ENCODE measurements around the gene POTEB3. TPM values are rescaled to one million over a fixed set of nuclear protein-coding genes. Genes with fewer than 3 reads are reported as not detected.
"Not testable (repeated sequence)": the region's sequence is repeated elsewhere in the genome, so short reads cannot be mapped to it uniquely, and the experiment has no call there.

The POTEB3 gene
- polyA plus RNA-seq (2011; rRNA removed) (not detected in 2 replicates), polyA minus RNA-seq (2011; rRNA and poly(A)+ RNA removed) (not detected in 2 replicates)

DNA sequence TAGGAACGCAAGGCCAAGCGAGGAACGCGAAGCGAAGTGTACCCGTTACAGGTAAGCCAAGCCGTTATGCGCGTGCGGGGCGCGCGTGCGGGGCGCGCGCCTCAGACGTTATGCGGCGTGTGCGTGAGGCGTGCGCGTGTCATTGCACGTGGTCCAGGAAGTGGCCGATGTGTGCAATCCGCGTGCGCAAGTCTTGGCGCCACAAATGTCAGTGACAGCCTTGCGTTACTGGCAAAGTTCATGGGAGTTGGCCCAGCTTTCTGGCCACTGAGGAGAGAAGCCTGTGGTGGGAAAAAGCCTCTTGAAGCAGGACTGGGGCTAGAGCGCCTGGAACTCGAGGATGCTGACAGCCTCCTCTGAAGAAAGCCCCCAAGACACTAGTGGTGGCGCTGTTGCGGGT lies at the start of gene POTEB3:
Gene POTEB3, minus strand, starts transcription at position 101 of the 400 bp plus-strand sequence. CDS start 488 bp downstream, outside the sequence.
- H3K36me3 ChIP-seq (ENCODE audit: control insufficient read depth, insufficient read depth, low read length); CTCF ChIA-PET; H3K4me3 ChIP-seq (ENCODE audit: low read depth, low read length); POLR2A ChIA-PET; DNase-seq (ENCODE audit: low read depth); H3K27me3 ChIP-seq (ENCODE audit: control insufficient read depth, insufficient read depth, low read length): not testable (repeated sequence)

- H3K27me3 ChIP-seq (ENCODE audit: control insufficient read depth, insufficient read depth, low read length); H3K36me3 ChIP-seq (ENCODE audit: control insufficient read depth, insufficient read depth, low read length); DNase-seq (ENCODE audit: low read depth); POLR2A ChIA-PET; CTCF ChIA-PET; H3K4me3 ChIP-seq (ENCODE audit: low read depth, low read length): not testable (repeated sequence)
Measured at GRCh38 chr15:21453683-21454082, 13.4 kb upstream of the POTEB3 start.

DNA sequence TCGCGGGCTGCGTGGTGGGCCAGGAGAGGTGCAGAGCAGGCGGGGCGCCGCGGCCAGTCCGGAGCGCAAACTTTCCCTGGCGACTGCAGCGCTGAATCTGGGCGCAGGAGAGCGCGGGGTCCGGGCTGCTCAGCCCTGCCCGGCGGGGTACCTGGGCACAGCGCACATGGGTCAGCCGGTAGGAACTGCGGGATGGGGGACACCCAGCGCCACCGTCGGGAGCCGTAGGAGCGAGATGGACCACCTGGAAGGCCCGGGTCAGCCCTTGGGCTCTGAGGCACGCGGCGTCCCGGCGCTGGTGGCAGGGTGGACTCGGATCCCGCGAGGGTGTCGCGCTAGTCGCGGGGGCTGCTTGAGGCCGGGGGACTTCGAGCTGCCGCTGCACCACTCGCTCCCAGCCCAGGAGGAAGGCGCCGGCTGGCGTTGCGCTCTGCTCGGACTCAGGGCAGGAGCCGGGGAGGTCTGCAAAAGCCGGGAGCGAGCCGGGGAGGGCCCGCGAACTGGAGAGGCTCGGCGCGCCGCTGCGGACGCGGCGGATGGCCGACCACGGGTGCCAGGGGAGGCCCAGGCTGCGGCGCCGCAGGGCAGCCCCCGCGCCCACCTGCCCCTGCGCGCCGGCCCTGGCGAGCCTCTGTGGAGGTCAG lies 11.7 kb upstream of the POTEB3 start:
- H3K27me3 ChIP-seq (ENCODE audit: control insufficient read depth, insufficient read depth, low read length); CTCF ChIA-PET; H3K4me3 ChIP-seq (ENCODE audit: low read depth, low read length); DNase-seq (ENCODE audit: low read depth); POLR2A ChIA-PET; H3K36me3 ChIP-seq (ENCODE audit: control insufficient read depth, insufficient read depth, low read length): not testable (repeated sequence)

GRCh38 chr15:21451487-21451886 lies 11.2 kb upstream of the POTEB3 start:
- POLR2A ChIA-PET; H3K27me3 ChIP-seq (ENCODE audit: control insufficient read depth, insufficient read depth, low read length); H3K36me3 ChIP-seq (ENCODE audit: control insufficient read depth, insufficient read depth, low read length); CTCF ChIA-PET; DNase-seq (ENCODE audit: low read depth); H3K4me3 ChIP-seq (ENCODE audit: low read depth, low read length): not testable (repeated sequence)

DNA sequence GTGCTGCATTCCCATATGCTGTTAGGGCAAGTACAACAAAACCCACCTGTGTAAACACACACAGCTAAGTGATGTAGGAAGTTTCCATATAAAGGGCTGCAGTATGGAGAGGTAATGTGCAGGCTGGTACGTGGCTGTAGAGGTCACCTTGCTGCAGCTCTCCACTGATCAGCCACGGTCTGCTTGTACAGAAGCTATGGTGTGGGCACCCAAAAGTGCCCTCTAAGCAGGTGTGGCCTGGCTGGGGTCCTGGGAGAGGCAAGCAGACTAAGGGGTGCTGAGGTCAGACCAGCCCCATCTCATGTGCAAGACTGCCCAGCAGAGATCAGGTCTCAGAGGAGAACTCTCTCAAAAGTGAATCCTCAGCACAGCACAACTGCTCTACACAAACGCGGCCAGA lies 32.9 kb downstream of the POTEB3 start:
- H3K4me3 ChIP-seq (ENCODE audit: low read depth, low read length); DNase-seq (ENCODE audit: low read depth); H3K36me3 ChIP-seq (ENCODE audit: control insufficient read depth, insufficient read depth, low read length); CTCF ChIA-PET; POLR2A ChIA-PET; H3K27me3 ChIP-seq (ENCODE audit: control insufficient read depth, insufficient read depth, low read length): not testable (repeated sequence)

DNA sequence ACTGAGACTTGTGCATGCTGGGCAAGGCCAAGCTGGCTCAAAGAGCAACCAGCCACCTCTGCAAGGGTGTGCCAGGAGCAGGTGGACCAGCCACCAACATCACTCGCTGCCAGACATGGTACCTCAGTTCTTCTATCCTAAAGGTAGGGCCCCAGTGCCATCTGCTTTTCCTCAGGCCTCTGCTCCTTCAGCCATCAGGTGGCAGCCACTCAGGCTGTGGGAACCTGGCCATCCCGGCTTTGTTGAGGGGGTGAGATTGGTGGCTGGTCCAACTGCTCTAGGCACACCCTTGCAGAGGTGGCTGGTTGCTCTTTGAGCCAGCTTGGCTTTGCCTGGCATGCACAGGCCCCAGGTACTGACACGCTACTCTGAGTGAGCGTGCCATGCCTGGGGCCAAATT lies 38.8 kb downstream of the POTEB3 start:
- H3K4me3 ChIP-seq (ENCODE audit: low read depth, low read length); CTCF ChIA-PET; H3K36me3 ChIP-seq (ENCODE audit: control insufficient read depth, insufficient read depth, low read length); POLR2A ChIA-PET; H3K27me3 ChIP-seq (ENCODE audit: control insufficient read depth, insufficient read depth, low read length); DNase-seq (ENCODE audit: low read depth): not testable (repeated sequence)

DNA sequence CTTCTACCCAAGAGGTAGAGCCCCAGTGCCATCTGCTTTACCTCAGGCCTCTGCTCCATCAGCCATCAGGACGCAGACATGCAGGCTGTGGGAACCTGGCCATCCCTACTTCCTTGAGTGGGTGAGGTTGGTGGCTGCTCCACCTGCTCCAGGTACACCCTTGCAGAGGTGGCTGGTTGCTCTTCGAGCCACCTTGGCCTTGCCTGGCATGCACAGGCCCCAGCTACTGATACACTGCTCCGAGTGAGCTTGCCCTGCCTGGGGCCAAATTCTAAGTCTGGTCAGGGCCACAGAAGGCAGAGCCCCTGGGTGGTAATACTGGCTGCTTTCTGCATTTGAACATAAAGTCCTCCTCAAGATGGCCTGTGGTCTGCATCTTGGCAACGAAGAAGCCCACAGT lies 41.2 kb downstream of the POTEB3 start:
- DNase-seq (ENCODE audit: low read depth); H3K36me3 ChIP-seq (ENCODE audit: control insufficient read depth, insufficient read depth, low read length); CTCF ChIA-PET; POLR2A ChIA-PET; H3K4me3 ChIP-seq (ENCODE audit: low read depth, low read length); H3K27me3 ChIP-seq (ENCODE audit: control insufficient read depth, insufficient read depth, low read length): not testable (repeated sequence)

GRCh38 chr15:21398511-21398910 lies 41.8 kb downstream of the POTEB3 start:
- H3K4me3 ChIP-seq (ENCODE audit: low read depth, low read length); POLR2A ChIA-PET; H3K27me3 ChIP-seq (ENCODE audit: control insufficient read depth, insufficient read depth, low read length); H3K36me3 ChIP-seq (ENCODE audit: control insufficient read depth, insufficient read depth, low read length); DNase-seq (ENCODE audit: low read depth); CTCF ChIA-PET: not testable (repeated sequence)

DNA sequence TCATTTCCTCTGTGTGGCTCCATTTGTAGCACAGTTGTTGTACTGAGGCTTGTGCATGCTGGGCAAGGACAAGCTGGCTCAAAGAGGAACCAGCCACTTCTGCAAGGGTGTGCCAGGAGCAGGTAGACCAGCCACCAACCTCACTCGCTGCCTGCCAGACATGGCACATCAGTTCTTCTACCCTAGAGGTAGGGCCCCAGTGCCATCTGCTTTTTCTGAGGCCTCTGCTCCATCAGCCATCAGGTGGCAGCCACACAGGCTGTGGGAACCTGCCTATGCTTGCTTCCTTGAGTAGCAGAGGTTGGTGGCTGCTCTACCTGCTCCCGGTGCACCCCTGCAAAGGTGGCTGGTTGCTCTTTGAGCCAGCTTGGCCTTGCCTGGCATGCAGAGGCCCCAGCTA lies 42.6 kb downstream of the POTEB3 start:
- CTCF ChIA-PET; POLR2A ChIA-PET; H3K4me3 ChIP-seq (ENCODE audit: low read depth, low read length); H3K36me3 ChIP-seq (ENCODE audit: control insufficient read depth, insufficient read depth, low read length); DNase-seq (ENCODE audit: low read depth); H3K27me3 ChIP-seq (ENCODE audit: control insufficient read depth, insufficient read depth, low read length): not testable (repeated sequence)

DNA sequence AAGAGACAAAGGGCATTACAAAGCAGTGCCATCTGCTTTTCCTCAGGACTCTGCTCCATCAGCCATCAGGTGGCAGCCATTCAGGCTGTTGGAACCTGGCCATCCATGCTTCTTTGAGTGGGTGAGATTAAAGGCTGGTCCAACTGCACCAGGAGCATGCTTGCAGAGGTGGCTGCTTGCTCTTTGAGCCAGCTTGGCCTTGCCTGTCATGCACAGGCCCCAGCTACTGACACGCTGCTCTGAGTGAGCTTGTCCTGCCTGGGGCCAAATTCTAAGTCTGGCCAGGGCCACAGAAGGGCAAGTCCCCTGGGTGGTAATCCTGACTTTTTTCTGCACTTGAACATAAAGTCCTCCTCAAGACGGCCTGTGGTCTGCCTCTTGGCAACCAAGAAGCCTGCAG lies 43.1 kb downstream of the POTEB3 start:
- H3K36me3 ChIP-seq (ENCODE audit: control insufficient read depth, insufficient read depth, low read length); POLR2A ChIA-PET; CTCF ChIA-PET; H3K27me3 ChIP-seq (ENCODE audit: control insufficient read depth, insufficient read depth, low read length); H3K4me3 ChIP-seq (ENCODE audit: low read depth, low read length); DNase-seq (ENCODE audit: low read depth): not testable (repeated sequence)

GRCh38 chr15:21385961-21386360 lies 54.3 kb downstream of the POTEB3 start:
- H3K4me3 ChIP-seq (ENCODE audit: low read depth, low read length); CTCF ChIA-PET; POLR2A ChIA-PET; H3K36me3 ChIP-seq (ENCODE audit: control insufficient read depth, insufficient read depth, low read length); DNase-seq (ENCODE audit: low read depth); H3K27me3 ChIP-seq (ENCODE audit: control insufficient read depth, insufficient read depth, low read length): not testable (repeated sequence)

- CTCF ChIA-PET; DNase-seq (ENCODE audit: low read depth); POLR2A ChIA-PET; H3K4me3 ChIP-seq (ENCODE audit: low read depth, low read length); H3K36me3 ChIP-seq (ENCODE audit: control insufficient read depth, insufficient read depth, low read length); H3K27me3 ChIP-seq (ENCODE audit: control insufficient read depth, insufficient read depth, low read length): not testable (repeated sequence)
Measured at GRCh38 chr15:21383866-21384485, 56.3 kb downstream of the POTEB3 start.

DNA sequence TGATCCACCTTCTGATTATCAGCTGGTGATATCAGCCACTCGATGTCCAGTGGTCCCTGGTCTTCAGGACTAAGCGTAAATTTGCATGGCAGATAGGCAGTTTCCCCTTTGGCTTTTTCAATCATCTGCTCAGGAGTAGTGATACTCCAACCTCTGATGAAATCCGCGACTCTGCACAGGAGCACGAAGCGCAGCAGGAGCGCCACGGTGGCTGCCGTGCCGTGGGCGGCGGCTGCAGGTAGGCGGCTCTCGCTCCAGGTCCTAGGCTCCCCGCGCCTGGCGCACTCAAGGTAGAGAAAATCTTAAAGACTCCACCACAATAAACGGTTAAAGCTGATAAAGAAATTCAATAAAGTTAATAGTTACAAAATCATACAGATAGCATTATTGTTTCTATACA lies 66.6 kb downstream of the POTEB3 start:
- DNase-seq (ENCODE audit: low read depth); POLR2A ChIA-PET; CTCF ChIA-PET; H3K27me3 ChIP-seq (ENCODE audit: control insufficient read depth, insufficient read depth, low read length); H3K36me3 ChIP-seq (ENCODE audit: control insufficient read depth, insufficient read depth, low read length); H3K4me3 ChIP-seq (ENCODE audit: low read depth, low read length): not testable (repeated sequence)

- H3K4me3 ChIP-seq (ENCODE audit: low read depth, low read length); POLR2A ChIA-PET; CTCF ChIA-PET; H3K36me3 ChIP-seq (ENCODE audit: control insufficient read depth, insufficient read depth, low read length); DNase-seq (ENCODE audit: low read depth); H3K27me3 ChIP-seq (ENCODE audit: control insufficient read depth, insufficient read depth, low read length): not testable (repeated sequence)
Measured at GRCh38 chr15:21369177-21369576, 71.1 kb downstream of the POTEB3 start.
